ENCODE data around the gene TOMM34. TPM values are rescaled to one million over a fixed set of nuclear protein-coding genes. Genes with fewer than 3 reads are reported as not detected.

The TOMM34 gene
- total and polyA plus RNA-seq, 9 of the 15 experiments (the other 6 are each of a cell fraction or from before 2014, with no cell fraction given) = 18.1 to 69.4 (median 41.7) TPM

DNA sequence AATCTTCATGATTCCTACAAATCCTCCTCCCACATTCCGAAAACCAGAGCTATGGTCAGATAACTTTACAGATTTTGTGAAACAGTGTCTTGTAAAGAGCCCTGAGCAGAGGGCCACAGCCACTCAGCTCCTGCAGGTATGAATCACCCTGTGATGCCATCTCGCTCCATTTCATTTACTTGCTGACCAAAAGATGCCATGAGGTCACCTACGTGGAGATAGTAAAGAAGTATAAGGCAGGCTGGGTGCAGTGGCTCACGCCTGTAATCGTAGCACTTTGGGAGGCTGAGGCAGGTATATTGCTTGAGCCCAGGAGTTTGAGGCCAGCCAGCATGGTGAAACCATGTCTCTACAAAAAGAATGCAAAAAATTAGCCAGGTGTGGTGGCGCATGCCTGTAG lies 37.0 kb upstream of the TOMM34 start (continued):
- TF ChIP-seq, protein P1, sequence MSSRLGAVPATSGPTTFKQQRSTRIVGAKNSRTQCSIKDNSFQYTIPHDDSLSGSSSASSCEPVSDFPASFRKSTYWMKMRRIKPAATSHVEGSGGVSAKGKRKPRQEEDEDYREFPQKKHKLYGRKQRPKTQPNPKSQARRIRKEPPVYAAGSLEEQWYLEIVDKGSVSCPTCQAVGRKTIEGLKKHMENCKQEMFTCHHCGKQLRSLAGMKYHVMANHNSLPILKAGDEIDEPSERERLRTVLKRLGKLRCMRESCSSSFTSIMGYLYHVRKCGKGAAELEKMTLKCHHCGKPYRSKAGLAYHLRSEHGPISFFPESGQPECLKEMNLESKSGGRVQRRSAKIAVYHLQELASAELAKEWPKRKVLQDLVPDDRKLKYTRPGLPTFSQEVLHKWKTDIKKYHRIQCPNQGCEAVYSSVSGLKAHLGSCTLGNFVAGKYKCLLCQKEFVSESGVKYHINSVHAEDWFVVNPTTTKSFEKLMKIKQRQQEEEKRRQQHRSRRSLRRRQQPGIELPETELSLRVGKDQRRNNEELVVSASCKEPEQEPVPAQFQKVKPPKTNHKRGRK (tag; IDR thresholded peaks at IDR 0.05) = no peak
- TF ChIP-seq CBX8 (IDR thresholded peaks at IDR 0.05; ENCODE audit: borderline replicate concordance, extremely low read depth, low read depth, low read length, poor library complexity, severe bottlenecking) (no peak), SMARCC2 (IDR thresholded peaks at IDR 0.05; ENCODE audit: low read depth) (no peak)

DNA sequence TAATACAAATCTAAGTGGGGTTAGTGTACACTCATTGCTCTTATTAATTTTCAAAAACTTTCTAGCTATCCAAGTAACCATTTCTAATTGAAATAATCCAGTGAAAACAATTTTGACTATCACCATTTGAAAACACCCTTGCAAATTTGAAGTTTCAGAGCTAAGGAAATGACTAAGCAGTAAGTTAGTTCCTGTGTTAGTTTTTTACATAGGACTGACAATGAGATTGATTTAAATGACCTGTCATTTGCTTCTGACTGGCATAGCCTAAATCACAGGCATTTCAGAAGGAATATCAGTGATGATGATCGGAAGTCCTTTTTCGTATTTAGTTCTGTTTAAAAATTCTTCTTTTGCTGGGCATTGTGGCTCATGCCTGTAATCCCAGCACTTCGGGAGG lies 33.1 kb upstream of the TOMM34 start:
- CTCF ChIA-PET (ENCODE audit: low intra/inter-chr PET ratio) = no interaction called here
- peak overlapping the region in 1 of 2 experiments; percentile 14; a peak in 1 of 4 replicates for H3K9ac ChIP-seq (ENCODE audit: insufficient read depth in 1 of 2, low read depth in 2 of 2, low read length in 2 of 2)
- H4K20me1 ChIP-seq (replicated peaks; ENCODE audit: control insufficient read depth, insufficient read depth, low read length) = no peaks in the 10 kb centered on the region
- no TSS peak for BruUV-seq (replicated peaks)
- peak; percentile 71 for ATAC-seq
- peaks cover 49% of the 10 kb centered on the region for H3K36me3 ChIP-seq (ENCODE audit: control insufficient read depth, insufficient read depth, low read length)
- DNase-seq (ENCODE audit: extremely low read depth in 1 of 4, low spot score in 3 of 4) = peak in 1 of 4 experiments; percentile 27
- peak overlapping the region; percentile 69; the same call in 1 of the 3 replicates for H3K27ac ChIP-seq (ENCODE audit: extremely low read depth, low read depth, low read length)
- no peak overlapping the region for H3K4me3 ChIP-seq
- no peaks in the 10 kb centered on the region for H3K9me3 ChIP-seq (replicated peaks; ENCODE audit: control insufficient read depth, insufficient read depth, low read depth, low read length)
- no peak for FAIRE-seq
- H2AFZ ChIP-seq (ENCODE audit: low read depth, low read length) = 0 out of 2 replicates have a peak overlapping the region, but pooled peaks have one; percentile 59
- H3K27me3 ChIP-seq (ENCODE audit: control insufficient read depth in 2 of 2, insufficient read depth in 2 of 2, low read length in 2 of 2) = no peaks in the 10 kb centered on the region
- POLR2A ChIA-PET = interaction anchor here (0.5 to 1.3 kb wide), 4 partner anchors 16 to 442 kb away, joined by 3 to 4 read pairs (median 3); no protein-coding TSS in a partner anchor
- intact Hi-C loops (cut with micrococcal nuclease) (no loop called here), in situ Hi-C loops (cut with MboI) (no loop called here)
- no peaks in the 10 kb centered on the region for H3K9me1 ChIP-seq (ENCODE audit: control insufficient read depth, insufficient read depth, low read length)
- peaks cover 24% of the 10 kb centered on the region for H3K79me2 ChIP-seq (ENCODE audit: control insufficient read depth, insufficient read depth, low read length)
- H3K4me1 ChIP-seq (replicated peaks in 1 of 2; ENCODE audit: control insufficient read depth in 2 of 2, insufficient read depth in 2 of 2, low read length in 2 of 2) = peaks cover 0 to 8% of the 10 kb centered on the region in 2 experiments; a peak in 4 of 5 replicates
- H3K4me2 ChIP-seq (ENCODE audit: insufficient read depth, low read length) = no peak overlapping the region
- WGBS (ENCODE audit: insufficient coverage, low coverage, missing lambda C conversion rate) = 74% methylated on average over 3 of the region's 3 CpGs
- TF ChIP-seq C11orf30 (IDR thresholded peaks at IDR 0.05; ENCODE audit: low read depth) (peak; percentile 81), ETV1 (tag; conservative IDR thresholded peaks at IDR 0.05; ENCODE audit: low read depth) (peak; percentile 60; the same call in 1 of the 2 replicates), DIDO1 (tag; IDR thresholded peaks at IDR 0.05; ENCODE audit: low read depth) (no peak), MEIS2 (IDR thresholded peaks at IDR 0.05; ENCODE audit: partially characterized antibody) (peak; percentile 96), DPF2 (IDR thresholded peaks at IDR 0.05) (peak; percentile 50; the same call in 1 of the 2 replicates), ZNF778 (CRISPR knock-in tag; IDR thresholded peaks at IDR 0.05) (no peak)
- TF ChIP-seq, protein P2, sequence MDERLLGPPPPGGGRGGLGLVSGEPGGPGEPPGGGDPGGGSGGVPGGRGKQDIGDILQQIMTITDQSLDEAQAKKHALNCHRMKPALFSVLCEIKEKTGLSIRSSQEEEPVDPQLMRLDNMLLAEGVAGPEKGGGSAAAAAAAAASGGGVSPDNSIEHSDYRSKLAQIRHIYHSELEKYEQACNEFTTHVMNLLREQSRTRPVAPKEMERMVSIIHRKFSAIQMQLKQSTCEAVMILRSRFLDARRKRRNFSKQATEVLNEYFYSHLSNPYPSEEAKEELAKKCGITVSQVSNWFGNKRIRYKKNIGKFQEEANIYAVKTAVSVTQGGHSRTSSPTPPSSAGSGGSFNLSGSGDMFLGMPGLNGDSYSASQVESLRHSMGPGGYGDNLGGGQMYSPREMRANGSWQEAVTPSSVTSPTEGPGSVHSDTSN (CRISPR knock-in tag; IDR thresholded peaks at IDR 0.05; ENCODE audit: low read depth) = no peak
- TF ChIP-seq, protein P2 (tag; conservative IDR thresholded peaks at IDR 0.05; ENCODE audit: low read depth) = peak; percentile 93
- TF ChIP-seq, protein P3, sequence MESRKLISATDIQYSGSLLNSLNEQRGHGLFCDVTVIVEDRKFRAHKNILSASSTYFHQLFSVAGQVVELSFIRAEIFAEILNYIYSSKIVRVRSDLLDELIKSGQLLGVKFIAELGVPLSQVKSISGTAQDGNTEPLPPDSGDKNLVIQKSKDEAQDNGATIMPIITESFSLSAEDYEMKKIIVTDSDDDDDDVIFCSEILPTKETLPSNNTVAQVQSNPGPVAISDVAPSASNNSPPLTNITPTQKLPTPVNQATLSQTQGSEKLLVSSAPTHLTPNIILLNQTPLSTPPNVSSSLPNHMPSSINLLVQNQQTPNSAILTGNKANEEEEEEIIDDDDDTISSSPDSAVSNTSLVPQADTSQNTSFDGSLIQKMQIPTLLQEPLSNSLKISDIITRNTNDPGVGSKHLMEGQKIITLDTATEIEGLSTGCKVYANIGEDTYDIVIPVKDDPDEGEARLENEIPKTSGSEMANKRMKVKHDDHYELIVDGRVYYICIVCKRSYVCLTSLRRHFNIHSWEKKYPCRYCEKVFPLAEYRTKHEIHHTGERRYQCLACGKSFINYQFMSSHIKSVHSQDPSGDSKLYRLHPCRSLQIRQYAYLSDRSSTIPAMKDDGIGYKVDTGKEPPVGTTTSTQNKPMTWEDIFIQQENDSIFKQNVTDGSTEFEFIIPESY (CRISPR knock-in tag; IDR thresholded peaks at IDR 0.05) = no peak
- TF ChIP-seq, protein P4, sequence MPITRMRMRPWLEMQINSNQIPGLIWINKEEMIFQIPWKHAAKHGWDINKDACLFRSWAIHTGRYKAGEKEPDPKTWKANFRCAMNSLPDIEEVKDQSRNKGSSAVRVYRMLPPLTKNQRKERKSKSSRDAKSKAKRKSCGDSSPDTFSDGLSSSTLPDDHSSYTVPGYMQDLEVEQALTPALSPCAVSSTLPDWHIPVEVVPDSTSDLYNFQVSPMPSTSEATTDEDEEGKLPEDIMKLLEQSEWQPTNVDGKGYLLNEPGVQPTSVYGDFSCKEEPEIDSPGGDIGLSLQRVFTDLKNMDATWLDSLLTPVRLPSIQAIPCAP (CRISPR knock-in tag; IDR thresholded peaks at IDR 0.05; ENCODE audit: borderline replicate concordance) = no peak
